K562 (cell line): Measurements from ENCODE around the gene AHI1. TPM values are rescaled to one million over a fixed set of nuclear protein-coding genes. Genes with fewer than 3 reads are reported as not detected.

Experiments used
- ATAC-seq: fragments of 200-7000 bp; cut with Tn5 transposase; 3 replicates; pipeline ENCODE4 v1.9.1; 2020; ENCODE audit warnings: moderate library complexity
- BruUV-seq: library from RNA; stranded (reverse); fragments of 400-500 nt; replicated peaks from 2 replicates; lab custom pipeline; 2021; lab: Mats Ljungman, UMichigan
- CTCF ChIA-PET: fragments of 300-600 bp; formaldehyde crosslinking; extraction: SDS; loops from one replicate; lab custom pipeline; 2021; ENCODE audit warnings: low intra/inter-chr PET ratio; lab: Yijun Ruan, JAX
- POLR2A ChIA-PET: fragments of 300-600, 350-650 bp; sonication (Branson Sonifier 250); formaldehyde crosslinking; extraction: SDS; loops from one replicate; lab custom pipeline; 2021; ENCODE audit warnings: antibody characterized with exemption, inconsistent platforms; lab: Yijun Ruan, JAX
- DNase-seq, 4 experiments: peaks; one replicate each; pipeline versions ENCODE4 v3.0.0 to v3.0.0-alpha.2; 2011 to 2018; ENCODE audit warnings: low spot score in 3 of 4, mixed read lengths in 3 of 4; ENCODE audit errors: extremely low read depth in 1 of 4
- FAIRE-seq: peaks from 2 replicates; lab custom pipeline; 2011; peaks lifted over from hg19 to GRCh38; lab: Jason Lieb, UNC
- H2AFZ ChIP-seq: 2 replicates; pipeline ENCODE4 v1.6.0; 2011; ENCODE audit warnings: low read depth, low read length, control low read depth, inconsistent platforms
- H3K27ac ChIP-seq: fragments of 200-600 bp; 3 replicates; pipeline ENCODE4 v1.8.0; 2011; ENCODE audit warnings: low read depth, mild to moderate bottlenecking, control low read depth, inconsistent platforms, low read length, moderate library complexity, mixed read lengths; ENCODE audit errors: extremely low read depth
- H3K27me3 ChIP-seq, 2 experiments: fragments of 300-600 bp in 1 of 2; 2 replicates in 1 of 2; 3 replicates in 1 of 2; pipeline versions ENCODE4 v1.6.0 to v1.8.0; 2011; ENCODE audit warnings: inconsistent platforms in 2 of 2, low read length in 2 of 2, mild to moderate bottlenecking in 1 of 2, mixed read lengths in 1 of 2, moderate library complexity in 1 of 2; ENCODE audit not compliant: control insufficient read depth in 2 of 2, insufficient read depth in 2 of 2
- H3K36me3 ChIP-seq: fragments of 300-600 bp; 3 replicates; pipeline ENCODE4 v1.8.0; 2011; ENCODE audit warnings: mild to moderate bottlenecking, low read length, inconsistent platforms; ENCODE audit not compliant: control insufficient read depth, insufficient read depth
- H3K4me1 ChIP-seq, 2 experiments: fragments of 200-600 bp in 1 of 2; replicated peaks in 1 of 2; 2 replicates in 1 of 2; 3 replicates in 1 of 2; pipeline versions ENCODE4 v1.5.1 to v1.8.0; 2011; ENCODE audit warnings: inconsistent platforms in 2 of 2, low read length in 2 of 2, mild to moderate bottlenecking in 1 of 2, mixed read lengths in 1 of 2, moderate library complexity in 1 of 2; ENCODE audit not compliant: control insufficient read depth in 2 of 2, insufficient read depth in 2 of 2
- H3K4me2 ChIP-seq: 2 replicates; pipeline ENCODE4 v1.6.1; 2011; ENCODE audit warnings: low read length, control low read depth, inconsistent platforms, mixed read lengths; ENCODE audit not compliant: insufficient read depth
- H3K4me3 ChIP-seq: fragments of 200-600 bp; sonication (generic), shearing (Covaris generic); 2 replicates; pipeline ENCODE4 v1.5.1; 2016; ENCODE audit warnings: control low read depth, inconsistent platforms
- H3K79me2 ChIP-seq: fragments of 200-600 bp; 3 replicates; pipeline ENCODE4 v1.8.0; 2011; ENCODE audit warnings: low read length, inconsistent platforms; ENCODE audit not compliant: control insufficient read depth, insufficient read depth
- H3K9ac ChIP-seq, 2 experiments: 2 replicates each; pipeline versions ENCODE4 v1.6.0 to v1.6.1; 2011; ENCODE audit warnings: low read depth in 2 of 2, low read length in 2 of 2, control low read depth in 1 of 2, inconsistent platforms in 1 of 2, mild to moderate bottlenecking in 1 of 2, mixed read lengths in 1 of 2; ENCODE audit not compliant: insufficient read depth in 1 of 2
- H3K9me1 ChIP-seq: one replicate; pipeline ENCODE4 v1.6.0; 2011; ENCODE audit warnings: inconsistent platforms, mild to moderate bottlenecking, low read length, moderate library complexity; ENCODE audit not compliant: control insufficient read depth, insufficient read depth
- H3K9me3 ChIP-seq: replicated peaks from 2 replicates; pipeline ENCODE4 v1.5.1; 2011; ENCODE audit warnings: low read depth, low read length, inconsistent platforms; ENCODE audit not compliant: control insufficient read depth, insufficient read depth
- H4K20me1 ChIP-seq: replicated peaks from 2 replicates; pipeline ENCODE4 v1.6.1; 2011; ENCODE audit warnings: low read length, inconsistent platforms, mixed read lengths; ENCODE audit not compliant: control insufficient read depth, insufficient read depth
- GATA2 ChIP-seq: sonication (generic); formaldehyde crosslinking; IDR thresholded peaks from 2 replicates; pipeline ENCODE4 v1.4.0; 2020; ENCODE audit warnings: mild to moderate bottlenecking, missing genetic modification reagents
- ILF3 ChIP-seq: fragments of 450-650 bp; IDR thresholded peaks from 2 replicates; pipeline ENCODE4 v1.6.1; 2018; ENCODE audit warnings: antibody characterized with exemption, mild to moderate bottlenecking, moderate library complexity, borderline replicate concordance
- NFIX ChIP-seq: fragments of 250-450 bp; sonication (Bioruptor Pico); IDR thresholded peaks from 2 replicates; pipeline ENCODE4 v1.4.0; 2020; ENCODE audit warnings: low read depth, mild to moderate bottlenecking, moderate library complexity
- POLR2A ChIP-seq: fragments of 450-650 bp; conservative IDR thresholded peaks from 2 replicates; pipeline ENCODE4 v1.6.1; 2016
- ZNF143 ChIP-seq: sonication (generic); formaldehyde crosslinking; IDR thresholded peaks from 2 replicates; pipeline ENCODE4 v1.9.0; 2022; ENCODE audit warnings: mild to moderate bottlenecking, missing genetic modification reagents
- WGBS: fragments of 100-300 bp; shearing (Covaris generic); methylation state at CpG from one replicate; pipeline ENCODE4 v1.1.6; 2016; ENCODE audit warnings: low coverage, mixed read lengths; ENCODE audit not compliant: insufficient coverage; ENCODE audit errors: missing lambda C conversion rate; 5-methylcytosine and 5-hydroxymethylcytosine counted together
- in situ Hi-C: fragments of 300-500 bp; cut with MboI; formaldehyde crosslinking; loops from 4 replicates; pipeline ENCODE4 v1.15.0; 2018; ENCODE audit warnings: inconsistent platforms, mixed read lengths
- intact Hi-C: fragments of 100-400 bp; cut with micrococcal nuclease; formaldehyde crosslinking; loops from 2 replicates; pipeline ENCODE4 v1.14.2; 2022
- polyA plus RNA-seq, 8 experiments: library from polyadenylated mRNA; depleted of rRNA in 4 of 8; stranded (reverse) in 5 of 8; unstranded in 3 of 8; fragments of >200 nt; fragmentation: Nextera tagmentation in 2 of 8; fragmentation: Illumina TruSeq in 1 of 8; extraction: Ambion mirVana in 2 of 8; extraction: Trizol in 1 of 8; gene quantifications; 2 replicates each; pipeline versions ENCODE4 v1.2.1 to v1.2.3, GENCODE V29; 2011 to 2014; ENCODE audit warnings: inconsistent platforms in 1 of 8, missing spikeins in 1 of 8
- total RNA-seq, 7 experiments: library from RNA; depleted of rRNA in 6 of 7; stranded (reverse); fragments of >200 nt in 6 of 7; fragmentation: Illumina TruSeq in 2 of 7; extraction: Trizol in 2 of 7; gene quantifications; 2 replicates each; pipeline versions ENCODE4 v1.2.1 to v1.2.3, GENCODE V29; 2011 to 2021; ENCODE audit warnings: low replicate concordance in 1 of 7
- TF ChIP-seq, protein P1 (sequence below), 2 experiments: IDR thresholded peaks in 1 of 2; conservative IDR thresholded peaks in 1 of 2; 2 replicates each; pipeline ENCODE4 v1.6.1; 2016; ENCODE audit warnings: low read depth in 2 of 2, mild to moderate bottlenecking in 1 of 2, missing compliant biosample characterization in 1 of 2, missing genetic modification characterization in 1 of 2, moderate library complexity in 1 of 2
- TF ChIP-seq, protein P2 (sequence below): fragments of 450-650 bp; IDR thresholded peaks from 2 replicates; pipeline ENCODE4 v1.6.1; 2016

Gene AHI1
- total and polyA plus RNA-seq, 9 of the 15 experiments (the other 6 are each of a cell fraction or from before 2014, with no cell fraction given), result 24.7 to 54.9 (median 32.2) TPM

DNA sequence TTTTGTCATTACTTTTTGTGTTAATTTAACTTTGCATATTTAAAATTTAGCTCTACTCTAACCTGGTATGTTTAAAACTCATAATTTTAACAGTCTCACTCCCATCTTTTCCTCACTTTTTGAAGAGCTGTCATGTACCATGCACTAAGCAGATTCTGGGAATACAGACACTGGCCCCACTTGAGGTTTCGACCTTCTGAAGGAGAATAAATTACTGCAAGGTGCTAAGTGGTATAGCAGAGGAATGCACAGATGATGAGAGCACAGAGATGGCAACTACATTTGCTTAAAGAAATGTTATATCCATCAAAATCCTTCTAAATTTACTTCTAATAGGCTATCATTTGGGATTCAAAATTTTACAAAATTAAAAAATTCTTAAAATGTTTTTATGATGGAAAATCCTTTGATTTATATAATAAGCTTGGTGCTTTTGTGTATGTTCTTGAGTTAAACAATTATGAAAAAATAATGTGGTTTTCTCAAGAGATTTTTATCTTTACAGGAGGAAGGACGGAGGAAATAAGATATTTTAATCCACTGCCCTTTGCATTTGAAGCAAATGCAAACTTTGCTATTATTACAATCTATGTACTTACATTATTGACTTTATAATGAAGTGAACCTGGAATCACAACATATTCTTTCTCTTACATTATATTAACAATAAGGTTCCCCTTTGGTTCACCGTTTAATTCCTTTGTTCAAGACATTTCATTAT is 79.3 kb downstream of the AHI1 start (continued):
- TF ChIP-seq ILF3 (no peak), NFIX (no peak), POLR2A (no peak)
- TF ChIP-seq, protein P1, sequence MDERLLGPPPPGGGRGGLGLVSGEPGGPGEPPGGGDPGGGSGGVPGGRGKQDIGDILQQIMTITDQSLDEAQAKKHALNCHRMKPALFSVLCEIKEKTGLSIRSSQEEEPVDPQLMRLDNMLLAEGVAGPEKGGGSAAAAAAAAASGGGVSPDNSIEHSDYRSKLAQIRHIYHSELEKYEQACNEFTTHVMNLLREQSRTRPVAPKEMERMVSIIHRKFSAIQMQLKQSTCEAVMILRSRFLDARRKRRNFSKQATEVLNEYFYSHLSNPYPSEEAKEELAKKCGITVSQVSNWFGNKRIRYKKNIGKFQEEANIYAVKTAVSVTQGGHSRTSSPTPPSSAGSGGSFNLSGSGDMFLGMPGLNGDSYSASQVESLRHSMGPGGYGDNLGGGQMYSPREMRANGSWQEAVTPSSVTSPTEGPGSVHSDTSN (CRISPR knock-in tag; IDR thresholded peaks at IDR 0.05; ENCODE audit: low read depth), result no peak
- TF ChIP-seq, protein P1 (tag; conservative IDR thresholded peaks at IDR 0.05; ENCODE audit: low read depth), result no peak
- TF ChIP-seq, protein P2, sequence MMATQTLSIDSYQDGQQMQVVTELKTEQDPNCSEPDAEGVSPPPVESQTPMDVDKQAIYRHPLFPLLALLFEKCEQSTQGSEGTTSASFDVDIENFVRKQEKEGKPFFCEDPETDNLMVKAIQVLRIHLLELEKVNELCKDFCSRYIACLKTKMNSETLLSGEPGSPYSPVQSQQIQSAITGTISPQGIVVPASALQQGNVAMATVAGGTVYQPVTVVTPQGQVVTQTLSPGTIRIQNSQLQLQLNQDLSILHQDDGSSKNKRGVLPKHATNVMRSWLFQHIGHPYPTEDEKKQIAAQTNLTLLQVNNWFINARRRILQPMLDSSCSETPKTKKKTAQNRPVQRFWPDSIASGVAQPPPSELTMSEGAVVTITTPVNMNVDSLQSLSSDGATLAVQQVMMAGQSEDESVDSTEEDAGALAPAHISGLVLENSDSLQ, result no peak

DNA sequence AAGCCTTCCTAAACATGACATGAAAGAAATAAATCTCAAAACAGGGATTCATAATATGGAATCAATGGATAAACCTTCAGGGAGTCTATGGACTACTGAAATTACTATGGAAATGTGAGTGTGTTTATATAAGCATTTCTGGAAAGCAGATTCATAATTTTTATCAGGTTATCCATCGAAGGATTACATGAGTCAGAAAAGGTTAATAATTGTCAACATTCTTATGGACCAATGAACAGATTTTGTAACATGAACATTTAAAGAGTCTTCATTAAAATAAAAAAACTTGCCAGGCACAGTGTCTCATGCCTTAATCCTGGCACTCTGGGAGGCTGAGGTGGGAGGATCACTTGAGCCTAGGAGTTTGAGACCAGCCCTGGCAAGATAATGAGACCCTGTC is 84.8 kb downstream of the AHI1 start:
- Histone ChIP-seq H3K4me3 (no peak overlapping the region), H4K20me1 (no peaks in the 10 kb centered on the region), H2AFZ (no peak overlapping the region), H3K27me3 (no peaks in the 10 kb centered on the region), H3K4me1 (peaks cover 0 to 8% of the 10 kb centered on the region in 2 experiments; a peak in 4 of 5 replicates), H3K36me3 (peaks cover 24% of the 10 kb centered on the region; the same call in 2 of the 3 replicates), H3K9me1 (no peaks in the 10 kb centered on the region), H3K4me2 (no peak overlapping the region), H3K79me2 (no peaks in the 10 kb centered on the region), H3K27ac (no peak overlapping the region), H3K9ac (no peak overlapping the region), H3K9me3 (no peaks in the 10 kb centered on the region)
- intact Hi-C loops, result no loop called here
- ATAC-seq, result no peak
- TF ChIP-seq GATA2, result no peak
- TF ChIP-seq ZNF143 (CRISPR knock-in tag), result no peak
- 100% methylated on average over 1 of the region's 1 CpG for WGBS
- no peak for DNase-seq
- FAIRE-seq, result no peak
- ChIA-PET POLR2A (interaction anchor here (0.9 kb wide), 1 partner anchor 142 kb away, joined by 4 read pairs; no protein-coding TSS in a partner anchor), CTCF (no interaction called here)
- in situ Hi-C loops, result no loop called here
- no TSS peak for BruUV-seq
